Nephron (organoid): ENCODE data around the gene DLGAP4.

ENCODE experiments used
- H3K27ac Mint-ChIP-seq, 3 experiments: 2 replicates each; pipeline ENCODE4 v1.8.0; 2020; ENCODE audit warnings: mixed read lengths in 3 of 3, mild to moderate bottlenecking in 2 of 3, moderate library complexity in 1 of 3
- H3K27me3 Mint-ChIP-seq: 2 replicates; pipeline ENCODE4 v1.8.0; 2021; ENCODE audit warnings: low read depth, mild to moderate bottlenecking, moderate library complexity, mixed read lengths
- H3K36me3 Mint-ChIP-seq: 2 replicates; pipeline ENCODE4 v1.8.0; 2020; ENCODE audit warnings: low read depth, mixed read lengths
- H3K4me1 Mint-ChIP-seq: 2 replicates; pipeline ENCODE4 v1.8.0; 2020; ENCODE audit warnings: mixed read lengths
- H3K4me3 Mint-ChIP-seq, 3 experiments: 2 replicates each; pipeline ENCODE4 v1.8.0; 2020; ENCODE audit warnings: mild to moderate bottlenecking in 3 of 3, mixed read lengths in 3 of 3, moderate library complexity in 2 of 3
- H3K9me3 Mint-ChIP-seq: 2 replicates; pipeline ENCODE4 v1.8.0; 2020; ENCODE audit warnings: mixed read lengths
- TF ChIP-seq, protein P1 (sequence below), 3 experiments: fragments of 200-600 bp; sonication (generic); IDR thresholded peaks; one replicate each; pipeline ENCODE4 v1.5.0; 2021; ENCODE audit warnings: antibody characterized with exemption in 3 of 3; ENCODE audit not compliant: unreplicated experiment in 3 of 3

DLGAP4 gene

GRCh38 chr20:36298795-36299339, 7.3 kb upstream of the DLGAP4 start:
- H3K9me3 Mint-ChIP-seq, result no peaks in the 10 kb centered on the region
- no peak overlapping the region for H3K27ac Mint-ChIP-seq
- no peaks in the 10 kb centered on the region for H3K4me1 Mint-ChIP-seq
- peaks cover 84% of the 10 kb centered on the region for H3K27me3 Mint-ChIP-seq
- no peak overlapping the region for H3K4me3 Mint-ChIP-seq
- no peaks in the 10 kb centered on the region for H3K36me3 Mint-ChIP-seq
- TF ChIP-seq, protein P1, sequence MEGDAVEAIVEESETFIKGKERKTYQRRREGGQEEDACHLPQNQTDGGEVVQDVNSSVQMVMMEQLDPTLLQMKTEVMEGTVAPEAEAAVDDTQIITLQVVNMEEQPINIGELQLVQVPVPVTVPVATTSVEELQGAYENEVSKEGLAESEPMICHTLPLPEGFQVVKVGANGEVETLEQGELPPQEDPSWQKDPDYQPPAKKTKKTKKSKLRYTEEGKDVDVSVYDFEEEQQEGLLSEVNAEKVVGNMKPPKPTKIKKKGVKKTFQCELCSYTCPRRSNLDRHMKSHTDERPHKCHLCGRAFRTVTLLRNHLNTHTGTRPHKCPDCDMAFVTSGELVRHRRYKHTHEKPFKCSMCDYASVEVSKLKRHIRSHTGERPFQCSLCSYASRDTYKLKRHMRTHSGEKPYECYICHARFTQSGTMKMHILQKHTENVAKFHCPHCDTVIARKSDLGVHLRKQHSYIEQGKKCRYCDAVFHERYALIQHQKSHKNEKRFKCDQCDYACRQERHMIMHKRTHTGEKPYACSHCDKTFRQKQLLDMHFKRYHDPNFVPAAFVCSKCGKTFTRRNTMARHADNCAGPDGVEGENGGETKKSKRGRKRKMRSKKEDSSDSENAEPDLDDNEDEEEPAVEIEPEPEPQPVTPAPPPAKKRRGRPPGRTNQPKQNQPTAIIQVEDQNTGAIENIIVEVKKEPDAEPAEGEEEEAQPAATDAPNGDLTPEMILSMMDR (IDR thresholded peaks at IDR 0.05; ENCODE audit: unreplicated experiment in 3 of 3), result no peak

- Mint-ChIP-seq H3K27me3 (peaks cover 90% of the 10 kb centered on the region), H3K36me3 (no peaks in the 10 kb centered on the region), H3K4me3 (no peak overlapping the region), H3K9me3 (no peaks in the 10 kb centered on the region), H3K27ac (no peak overlapping the region), H3K4me1 (no peaks in the 10 kb centered on the region)
- TF ChIP-seq, protein P1 (IDR thresholded peaks at IDR 0.05; ENCODE audit: unreplicated experiment in 3 of 3), result no peak
Observed at GRCh38 chr20:36299459-36299858, 6.7 kb upstream of the DLGAP4 start.

DNA sequence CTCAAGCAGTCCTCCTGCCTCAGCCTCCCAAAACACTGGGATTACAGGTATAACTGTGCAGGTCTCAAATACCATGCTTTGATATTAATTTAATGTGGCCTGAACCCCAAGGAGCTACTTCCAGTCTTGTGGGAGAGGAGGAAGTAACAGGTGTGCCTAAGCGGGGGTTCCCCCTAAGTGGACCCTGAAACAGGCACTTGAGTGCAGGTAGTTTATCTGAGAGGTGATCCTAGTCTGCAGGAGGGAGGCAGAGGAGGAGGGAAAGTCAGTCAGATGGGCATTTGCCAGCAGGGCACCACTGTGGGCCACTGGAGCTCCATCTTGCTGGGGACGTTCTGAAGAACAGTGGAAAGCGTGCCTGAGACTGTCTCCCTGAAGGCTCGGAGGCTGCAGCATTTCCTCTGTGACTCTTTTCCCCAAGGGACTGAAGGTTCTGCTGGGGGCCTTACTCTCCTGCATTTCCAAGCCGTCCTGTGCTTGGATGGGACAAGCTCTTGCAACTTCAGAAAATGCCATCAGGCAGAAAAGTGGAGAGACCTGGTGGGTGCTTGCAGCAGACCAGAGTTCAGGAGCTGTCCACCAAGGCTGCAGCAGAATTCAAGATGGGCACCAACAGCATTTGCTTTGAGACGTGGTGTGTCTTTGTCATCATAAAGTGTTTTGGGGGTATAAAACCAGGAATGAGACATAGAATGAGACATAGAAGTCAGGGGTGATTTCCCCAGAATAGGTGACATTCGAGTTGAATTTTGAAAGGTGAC, 4.6 kb upstream of the DLGAP4 start:
- peaks cover 88% of the 10 kb centered on the region for H3K27me3 Mint-ChIP-seq
- H3K36me3 Mint-ChIP-seq, result no peaks in the 10 kb centered on the region
- peaks cover 9% of the 10 kb centered on the region for H3K4me1 Mint-ChIP-seq

GRCh38 chr20:36303020-36303595, 3.0 kb upstream of the DLGAP4 start:
- TF ChIP-seq, protein P1 (IDR thresholded peaks at IDR 0.05; ENCODE audit: unreplicated experiment in 3 of 3), result no peak
- H3K27me3 Mint-ChIP-seq, result peaks cover 85% of the 10 kb centered on the region
- H3K9me3 Mint-ChIP-seq, result no peaks in the 10 kb centered on the region
- H3K36me3 Mint-ChIP-seq, result no peaks in the 10 kb centered on the region
- H3K27ac Mint-ChIP-seq, result no peak overlapping the region
- H3K4me3 Mint-ChIP-seq, result no peak overlapping the region
- H3K4me1 Mint-ChIP-seq, result peaks cover 9% of the 10 kb centered on the region

More for the DNA sequence above, 4.6 kb upstream of the DLGAP4 start:
- H3K9me3 Mint-ChIP-seq, result no peaks in the 10 kb centered on the region
- H3K4me3 Mint-ChIP-seq, result no peak overlapping the region
- TF ChIP-seq, protein P1 (IDR thresholded peaks at IDR 0.05; ENCODE audit: unreplicated experiment in 3 of 3), result no peak
- no peak overlapping the region for H3K27ac Mint-ChIP-seq

- Mint-ChIP-seq H3K4me1 (peaks cover 9% of the 10 kb centered on the region), H3K27me3 (peaks cover 85% of the 10 kb centered on the region), H3K9me3 (no peaks in the 10 kb centered on the region), H3K27ac (no peak overlapping the region), H3K4me3 (no peak overlapping the region), H3K36me3 (no peaks in the 10 kb centered on the region)
- TF ChIP-seq, protein P1 (IDR thresholded peaks at IDR 0.05; ENCODE audit: unreplicated experiment in 3 of 3), result no peak
Observed at GRCh38 chr20:36303831-36304230, 2.3 kb upstream of the DLGAP4 start.
